HepG2 (cell line): ENCODE measurements around the gene SUPT6H. TPM values are rescaled to one million over a fixed set of nuclear protein-coding genes. Genes with fewer than 3 reads are reported as not detected.

Experiments used
- ATRX ChIP-seq: sonication (generic); formaldehyde crosslinking; IDR thresholded peaks from 2 replicates; pipeline ENCODE4 v1.4.0; 2020; ENCODE audit warnings: missing genetic modification reagents, borderline replicate concordance
- CREB3 ChIP-seq: sonication (generic); formaldehyde crosslinking; IDR thresholded peaks from 2 replicates; pipeline ENCODE4 v1.5.0; 2020; ENCODE audit warnings: missing genetic modification reagents
- CREBL2 ChIP-seq: sonication (generic); formaldehyde crosslinking; IDR thresholded peaks from 2 replicates; pipeline ENCODE4 v1.8.1; 2023; ENCODE audit warnings: missing genetic modification reagents, mild to moderate bottlenecking, borderline replicate concordance
- ELF1 ChIP-seq: sonication (generic); formaldehyde crosslinking; IDR thresholded peaks from 2 replicates; pipeline ENCODE4 v1.4.0; 2020; ENCODE audit warnings: missing genetic modification reagents
- GZF1 ChIP-seq: sonication (generic); formaldehyde crosslinking; IDR thresholded peaks from 2 replicates; pipeline ENCODE4 v1.5.1; 2020; ENCODE audit warnings: mild to moderate bottlenecking, missing genetic modification reagents
- IRF9 ChIP-seq: sonication (generic); formaldehyde crosslinking; IDR thresholded peaks from 2 replicates; pipeline ENCODE4 v1.8.0; 2022; ENCODE audit warnings: missing genetic modification reagents, mild to moderate bottlenecking, borderline replicate concordance
- JUN ChIP-seq: sonication (generic); formaldehyde crosslinking; IDR thresholded peaks from 2 replicates; pipeline ENCODE4 v1.4.0; 2020; ENCODE audit warnings: mild to moderate bottlenecking, missing genetic modification reagents
- KLF6 ChIP-seq: IDR thresholded peaks from 2 replicates; pipeline ENCODE4 v1.8.0; 2016; ENCODE audit warnings: missing biosample characterization, missing genetic modification reagents
- MLX ChIP-seq: IDR thresholded peaks from 2 replicates; pipeline ENCODE4 v1.6.1; 2016
- RAD21 ChIP-seq: fragments of 450-650 bp; formaldehyde crosslinking; IDR thresholded peaks from 2 replicates; pipeline ENCODE4 v1.5.0; 2020; ENCODE audit warnings: mild to moderate bottlenecking
- RBAK ChIP-seq: sonication (generic); formaldehyde crosslinking; IDR thresholded peaks from 2 replicates; pipeline ENCODE4 v1.5.1; 2020; ENCODE audit warnings: mild to moderate bottlenecking, missing genetic modification reagents
- REL ChIP-seq: sonication (generic); formaldehyde crosslinking; conservative IDR thresholded peaks from 2 replicates; pipeline ENCODE4 v1.8.0; 2022; ENCODE audit warnings: mild to moderate bottlenecking, missing genetic modification reagents, moderate library complexity
- SUZ12 ChIP-seq: fragments of 150-350 bp; IDR thresholded peaks from 2 replicates; pipeline ENCODE4 v1.6.1; 2014; ENCODE audit warnings: low read depth, low read length
- TEF ChIP-seq: sonication (generic); formaldehyde crosslinking; IDR thresholded peaks from 2 replicates; pipeline ENCODE4 v1.5.0; 2020; ENCODE audit warnings: missing genetic modification reagents
- TOPORS ChIP-seq: sonication (generic); formaldehyde crosslinking; IDR thresholded peaks from 2 replicates; pipeline ENCODE4 v1.8.0; 2023; ENCODE audit warnings: mild to moderate bottlenecking, missing genetic modification reagents
- ZBTB26 ChIP-seq: IDR thresholded peaks from 2 replicates; pipeline ENCODE4 v1.6.1; 2016; ENCODE audit warnings: missing compliant biosample characterization, missing genetic modification reagents, borderline replicate concordance
- ZBTB3 ChIP-seq: sonication (generic); formaldehyde crosslinking; IDR thresholded peaks from 2 replicates; pipeline ENCODE4 v1.4.0; 2020; ENCODE audit warnings: low read depth, mild to moderate bottlenecking, moderate library complexity, missing genetic modification reagents, borderline replicate concordance
- ZBTB7B ChIP-seq: sonication (generic); formaldehyde crosslinking; IDR thresholded peaks from 2 replicates; pipeline ENCODE4 v1.4.0; 2020; ENCODE audit warnings: missing genetic modification reagents
- ZNF280D ChIP-seq: sonication (generic); formaldehyde crosslinking; IDR thresholded peaks from 2 replicates; pipeline ENCODE4 v1.5.1; 2020; ENCODE audit warnings: mild to moderate bottlenecking, missing genetic modification reagents
- ZNF563 ChIP-seq: sonication (generic); formaldehyde crosslinking; IDR thresholded peaks from 2 replicates; pipeline ENCODE4 v1.8.0; 2022; ENCODE audit warnings: mild to moderate bottlenecking, moderate library complexity, missing genetic modification reagents
- ZNF747 ChIP-seq: sonication (generic); formaldehyde crosslinking; IDR thresholded peaks from 2 replicates; pipeline ENCODE4 v1.8.1; 2023; ENCODE audit warnings: missing genetic modification reagents, mild to moderate bottlenecking, borderline replicate concordance
- polyA plus RNA-seq, 8 experiments: library from polyadenylated mRNA; depleted of rRNA in 3 of 8; stranded (reverse) in 7 of 8; unstranded in 1 of 8; fragments of >200 nt; fragmentation: Illumina TruSeq in 4 of 8; extraction: Trizol in 4 of 8; gene quantifications; 2 replicates each; pipeline versions ENCODE4 v1.2.1 to v1.2.3, GENCODE V29; 2011 to 2016; ENCODE audit warnings: low read depth in 4 of 8, missing spikeins in 1 of 8, mixed read lengths in 1 of 8; ENCODE audit not compliant: insufficient read depth in 1 of 8
- total RNA-seq, 5 experiments: library from RNA; depleted of rRNA; stranded (reverse); fragments of >200 nt; fragmentation: Illumina TruSeq; extraction: Trizol; gene quantifications; 2 replicates each; pipeline ENCODE4 v1.2.3, GENCODE V29; 2016; ENCODE audit warnings: low read depth in 1 of 5

SUPT6H gene
- total and polyA plus RNA-seq, 2 of the 13 experiments (the other 11 are each of a cell fraction or from before 2014, with no cell fraction given): 32.7 to 39.9 TPM

- TF ChIP-seq CREB3 (CRISPR knock-in tag) (no peak), MLX (CRISPR knock-in tag) (0 out of 2 replicates have a peak, but pooled peaks have one; percentile 45), RAD21 (CRISPR knock-in tag) (no peak; the same call in 1 of the 2 replicates), SUZ12 (no peak), RBAK (CRISPR knock-in tag) (no peak), ZBTB3 (CRISPR knock-in tag) (no peak), ATRX (no peak), ZBTB7B (CRISPR knock-in tag) (no peak), TOPORS (CRISPR knock-in tag) (peak; percentile 91; the same call in 1 of the 2 replicates), GZF1 (CRISPR knock-in tag) (no peak), CREBL2 (CRISPR knock-in tag) (no peak; the same call in 1 of the 2 replicates), REL (0 out of 2 replicates have a peak, but pooled peaks have one; percentile 72), ELF1 (CRISPR knock-in tag) (peak; percentile 81), JUN (CRISPR knock-in tag) (0 out of 2 replicates have a peak, but pooled peaks have one; percentile 53), KLF6 (CRISPR knock-in tag) (no peak; the same call in none of the 2 replicates), ZNF280D (0 out of 2 replicates have a peak, but pooled peaks have one; percentile 10), ZNF563 (peak; percentile 77), ZNF747 (CRISPR knock-in tag) (no peak; the same call in 1 of the 2 replicates), ZBTB26 (CRISPR knock-in tag) (0 out of 2 replicates have a peak, but pooled peaks have one; percentile 22), IRF9 (CRISPR knock-in tag) (peak; percentile 74), TEF (CRISPR knock-in tag) (no peak)
These were observed 17.0 kb upstream of the SUPT6H start, which contains the start of gene BLTP2 (continued) for GRCh38 chr17:28644787-28645575.
